Small intestine (tissue), 7 donors: ENCODE measurements around the gene RPS6KA5. TPM values are rescaled to one million over a fixed set of nuclear protein-coding genes. Genes with fewer than 3 reads are reported as not detected.
"Not testable (repeated sequence)": the region's sequence is repeated elsewhere in the genome, so short reads cannot be mapped to it uniquely, and the experiment has no call there.

Experiments
- DNase-seq, 2 donors: peaks; one replicate each; pipeline versions ENCODE4 v3.0.0 to v3.0.0-alpha.2; 2013
- FAIRE-seq: peaks from 2 replicates; lab custom pipeline; 2012; peaks lifted over from hg19 to GRCh38; lab: Jason Lieb, UNC
- H3K27ac ChIP-seq, 3 donors: one replicate each; pipeline ENCODE4 v1.5.1; 2013; ENCODE audit warnings: low read length in 2 of 3, mild to moderate bottlenecking in 2 of 3, control low read depth in 1 of 3, inconsistent platforms in 1 of 3, low read depth in 1 of 3, moderate library complexity in 1 of 3
- H3K27me3 ChIP-seq, 3 donors: one replicate each; pipeline ENCODE4 v1.6.1; 2013; ENCODE audit warnings: low read length in 3 of 3, inconsistent platforms in 1 of 3; ENCODE audit not compliant: control insufficient read depth in 3 of 3, insufficient read depth in 3 of 3
- H3K36me3 ChIP-seq, 3 donors: one replicate each; pipeline ENCODE4 v1.6.1; 2013; ENCODE audit warnings: low read length in 3 of 3, inconsistent platforms in 1 of 3, low read depth in 1 of 3, mild to moderate bottlenecking in 1 of 3, moderate library complexity in 1 of 3; ENCODE audit not compliant: control insufficient read depth in 3 of 3, insufficient read depth in 2 of 3
- H3K4me1 ChIP-seq, 3 donors: one replicate each; pipeline ENCODE4 v1.6.1; 2013; ENCODE audit warnings: low read length in 2 of 3, inconsistent platforms in 1 of 3, low read depth in 1 of 3, mild to moderate bottlenecking in 1 of 3, moderate library complexity in 1 of 3; ENCODE audit not compliant: control insufficient read depth in 3 of 3, insufficient read depth in 2 of 3
- H3K4me3 ChIP-seq, 3 donors: one replicate each; pipeline ENCODE4 v1.5.1; 2013; ENCODE audit warnings: low read length in 3 of 3, control low read depth in 1 of 3, inconsistent platforms in 1 of 3, low read depth in 1 of 3, mild to moderate bottlenecking in 1 of 3, moderate library complexity in 1 of 3
- H3K9me3 ChIP-seq, 2 donors: one replicate each; pipeline ENCODE4 v1.6.1; 2013; ENCODE audit warnings: low read depth in 1 of 2, low read length in 1 of 2; ENCODE audit not compliant: control insufficient read depth in 2 of 2, insufficient read depth in 1 of 2
- WGBS, 3 donors: extraction: QIAGEN DNeasy Blood & Tissue Kit; methylation state at CpG; one replicate each; pipeline ENCODE4 v1.1.7; 2013; 5-methylcytosine and 5-hydroxymethylcytosine counted together
- polyA plus RNA-seq, 4 donors: library from polyadenylated mRNA; stranded (reverse) in 3 of 4; unstranded in 1 of 4; fragments of 200-250 nt in 3 of 4; fragments of 120-200 nt in 1 of 4; gene quantifications; one replicate each; pipeline versions ENCODE4 v1.2.1 to v1.2.3, GENCODE V29; 2013
- donor health status: healthy with polysubstance abuse.
- donor health status: control.
- donor health status: control.
- donor health status: Bipolar disorder and iron deficiency.
- donor health status: healthy.

RPS6KA5 gene
- polyA plus RNA-seq, 4 donors: 1.9 to 9.5 (median 3.8) TPM

GRCh38 chr14:91047174-91047753 is 13.2 kb downstream of the RPS6KA5 start:
- WGBS, 3 donors: 78 to 85% (median 80%) methylated on average over 4 of the region's 4 CpGs
- Histone ChIP-seq H3K27me3 (no peaks in the 10 kb centered on the region), H3K9me3 (no peaks in the 10 kb centered on the region), H3K36me3 (peaks cover 0 to 3% (median 0%) of the 10 kb centered on the region in 3 donors), H3K27ac (no peak overlapping the region), H3K4me1 (no peaks in the 10 kb centered on the region), H3K4me3 (no peak overlapping the region)
- no peak for DNase-seq
- no peak for FAIRE-seq

GRCh38 chr14:91046488-91047072 is 13.9 kb downstream of the RPS6KA5 start:
- no peaks in the 10 kb centered on the region for H3K27me3 ChIP-seq
- no peak overlapping the region for H3K27ac ChIP-seq
- 81 to 83% (median 83%) methylated on average over 7 of the region's 7 CpGs for WGBS, 3 donors
- no peak for DNase-seq
- H3K9me3 ChIP-seq: no peaks in the 10 kb centered on the region
- no peak overlapping the region for H3K4me3 ChIP-seq
- no peak for FAIRE-seq
- peaks cover 0 to 3% (median 0%) of the 10 kb centered on the region in 3 donors for H3K36me3 ChIP-seq
- no peaks in the 10 kb centered on the region for H3K4me1 ChIP-seq

- no peaks in the 10 kb centered on the region for H3K36me3 ChIP-seq
- no peaks in the 10 kb centered on the region for H3K9me3 ChIP-seq
- no peak overlapping the region for H3K4me3 ChIP-seq
- no peaks in the 10 kb centered on the region for H3K4me1 ChIP-seq
- 35 to 49% (median 46%) methylated on average over 2 of the region's 2 CpGs for WGBS, 3 donors
- DNase-seq (no peak), FAIRE-seq (no peak)
- H3K27ac ChIP-seq: no peak overlapping the region
- H3K27me3 ChIP-seq: no peaks in the 10 kb centered on the region
Measured at GRCh38 chr14:91041450-91041849, 19.0 kb downstream of the RPS6KA5 start.

GRCh38 chr14:91040545-91040944 is 19.9 kb downstream of the RPS6KA5 start:
- Histone ChIP-seq H3K4me1 (no peaks in the 10 kb centered on the region), H3K4me3 (no peak overlapping the region), H3K27me3 (no peaks in the 10 kb centered on the region), H3K36me3 (no peaks in the 10 kb centered on the region), H3K27ac (no peak overlapping the region), H3K9me3 (no peaks in the 10 kb centered on the region)
- 97 to 100% (median 98%) methylated on average over 1 of the region's 1 CpG for WGBS, 3 donors
- FAIRE-seq: no peak
- no peak for DNase-seq

GRCh38 chr14:91038439-91038838 is 22.0 kb downstream of the RPS6KA5 start:
- H3K4me1 ChIP-seq: no peaks in the 10 kb centered on the region
- H3K9me3 ChIP-seq: peaks cover 0 to 5% of the 10 kb centered on the region in 2 donors
- H3K27me3 ChIP-seq: no peaks in the 10 kb centered on the region
- no peaks in the 10 kb centered on the region for H3K36me3 ChIP-seq
- no peak overlapping the region for H3K4me3 ChIP-seq
- FAIRE-seq (no peak), DNase-seq (no peak)
- H3K27ac ChIP-seq: no peak overlapping the region
- WGBS, 3 donors: 89 to 95% (median 92%) methylated on average over 1 of the region's 1 CpG

GRCh38 chr14:91036741-91037469 is 23.5 kb downstream of the RPS6KA5 start:
- 91 to 96% (median 91%) methylated on average over 2 of the region's 2 CpGs for WGBS, 3 donors
- H3K9me3 ChIP-seq: peaks cover 0 to 5% of the 10 kb centered on the region in 2 donors
- H3K36me3 ChIP-seq: no peaks in the 10 kb centered on the region
- DNase-seq (no peak), FAIRE-seq (no peak)
- H3K4me1 ChIP-seq: no peaks in the 10 kb centered on the region
- H3K4me3 ChIP-seq: no peak overlapping the region
- H3K27me3 ChIP-seq: no peaks in the 10 kb centered on the region
- H3K27ac ChIP-seq: no peak overlapping the region

- Histone ChIP-seq H3K27ac (no peak overlapping the region), H3K4me1 (no peaks in the 10 kb centered on the region), H3K9me3 (peaks cover 0 to 5% of the 10 kb centered on the region in 2 donors), H3K27me3 (no peaks in the 10 kb centered on the region), H3K36me3 (no peaks in the 10 kb centered on the region), H3K4me3 (no peak overlapping the region)
- WGBS, 3 donors: 45 to 73% (median 61%) methylated on average over 1 of the region's 1 CpG
- DNase-seq (no peak), FAIRE-seq (no peak)
Measured at GRCh38 chr14:91035855-91036254, 24.6 kb downstream of the RPS6KA5 start.

GRCh38 chr14:91034379-91034778 is 26.1 kb downstream of the RPS6KA5 start:
- not testable (repeated sequence) for H3K9me3 ChIP-seq, H3K4me3 ChIP-seq, H3K27ac ChIP-seq, FAIRE-seq, H3K36me3 ChIP-seq, H3K27me3 ChIP-seq, DNase-seq, H3K4me1 ChIP-seq
- WGBS, 3 donors: 68 to 74% (median 74%) methylated on average over 10 of the region's 10 CpGs
